T-helper 9 cell (primary cell): ENCODE results near the gene MIEN1.
"Not testable (repeated sequence)": the region's sequence is repeated elsewhere in the genome, so short reads cannot be mapped to it uniquely, and the experiment has no call there.

ENCODE experiments used
- DNase-seq: peaks from one replicate; pipeline ENCODE4 v3.0.0-alpha.2; 2020

The MIEN1 gene

GRCh38 chr17:39715375-39716072 is 14.8 kb downstream of the MIEN1 start:
- DNase-seq = no peak

- no peak for DNase-seq
Observed at GRCh38 chr17:39714234-39714633, 16.1 kb downstream of the MIEN1 start.

- no peak for DNase-seq
Observed at GRCh38 chr17:39711851-39712250, 18.5 kb downstream of the MIEN1 start.

GRCh38 chr17:39711071-39711470 is 19.3 kb downstream of the MIEN1 start:
- not testable (repeated sequence) for DNase-seq

- DNase-seq = no peak
Observed at GRCh38 chr17:39709998-39710964, 20.1 kb downstream of the MIEN1 start.

- no peak for DNase-seq
Observed at GRCh38 chr17:39709319-39709997, 20.9 kb downstream of the MIEN1 start.

- DNase-seq = no peak
Observed at GRCh38 chr17:39706921-39707337, 23.4 kb downstream of the MIEN1 start.

GRCh38 chr17:39706383-39706782 is 23.9 kb downstream of the MIEN1 start:
- DNase-seq = no peak

- DNase-seq = no peak
Observed at GRCh38 chr17:39705786-39706348, 24.5 kb downstream of the MIEN1 start.

GRCh38 chr17:39704821-39705551 is 25.3 kb downstream of the MIEN1 start:
- no peak for DNase-seq

GRCh38 chr17:39703913-39704312 is 26.4 kb downstream of the MIEN1 start:
- DNase-seq = no peak

- DNase-seq = no peak
Observed at GRCh38 chr17:39702901-39703893, 27.1 kb downstream of the MIEN1 start.

- DNase-seq = no peak
Observed at GRCh38 chr17:39701784-39702422, 28.4 kb downstream of the MIEN1 start.

GRCh38 chr17:39701012-39701783 is 29.1 kb downstream of the MIEN1 start:
- no peak for DNase-seq

GRCh38 chr17:39700148-39700987 is 30.0 kb downstream of the MIEN1 start:
- DNase-seq = no peak

- no peak for DNase-seq
Observed at GRCh38 chr17:39699818-39700147, 30.5 kb downstream of the MIEN1 start, which contains the start of gene ERBB2. Gene ERBB2 (plus strand): TSS chr17:39700064. CDS start chr17:39700239, 175 bp downstream.

- not testable (repeated sequence) for DNase-seq
Observed at GRCh38 chr17:39699157-39699817, 31.0 kb downstream of the MIEN1 start.

- no peak for DNase-seq
Observed at GRCh38 chr17:39697961-39698360, 32.4 kb downstream of the MIEN1 start.
